Fibroblast of mammary gland (primary cell): ENCODE data around the gene RASL10B.
"Not testable (repeated sequence)": the region's sequence is repeated elsewhere in the genome, so short reads cannot be mapped to it uniquely, and the experiment has no call there.

ENCODE experiments used
- DNase-seq: peaks from one replicate; pipeline ENCODE4 v3.0.0-alpha.2; 2010; ENCODE audit warnings: low read depth
- H3K4me3 ChIP-seq: 2 replicates; pipeline ENCODE4 v1.5.1; 2011; ENCODE audit warnings: low read depth, mild to moderate bottlenecking, low read length, moderate library complexity; ENCODE audit not compliant: control insufficient read depth
- CTCF ChIP-seq: conservative IDR thresholded peaks from 2 replicates; pipeline ENCODE4 v1.5.1; 2011; ENCODE audit warnings: low read depth, low read length, inconsistent platforms; ENCODE audit not compliant: control insufficient read depth, insufficient read depth

RASL10B gene

DNA sequence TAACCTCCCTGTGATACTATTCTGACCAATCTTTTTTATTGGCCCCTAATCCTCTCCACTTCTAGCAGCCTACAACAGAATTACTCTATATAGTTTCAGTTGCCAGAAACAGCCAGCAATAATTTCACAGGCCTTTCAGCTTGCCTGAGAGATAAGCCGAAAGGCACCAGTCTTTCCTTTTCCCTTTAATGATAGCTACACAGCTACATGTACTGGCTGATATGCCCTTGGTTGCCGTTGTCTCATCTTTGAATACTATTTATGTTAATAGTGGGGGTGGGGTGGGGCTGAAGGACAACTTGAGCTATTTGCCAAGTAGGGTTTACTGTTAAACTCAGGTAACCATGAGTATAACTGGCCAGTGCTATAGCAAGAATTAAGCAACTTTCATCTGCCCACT lies 35.8 kb upstream of the RASL10B start:
- no peak for TF ChIP-seq CTCF
- no peak for DNase-seq
- no peak overlapping the region for H3K4me3 ChIP-seq

GRCh38 chr17:35698800-35699199 lies 32.6 kb upstream of the RASL10B start:
- TF ChIP-seq CTCF = no peak
- DNase-seq = no peak
- H3K4me3 ChIP-seq = no peak overlapping the region

GRCh38 chr17:35700150-35700549 lies 31.3 kb upstream of the RASL10B start:
- peak; percentile 76 for DNase-seq
- no peak for TF ChIP-seq CTCF
- no peak overlapping the region for H3K4me3 ChIP-seq

DNA sequence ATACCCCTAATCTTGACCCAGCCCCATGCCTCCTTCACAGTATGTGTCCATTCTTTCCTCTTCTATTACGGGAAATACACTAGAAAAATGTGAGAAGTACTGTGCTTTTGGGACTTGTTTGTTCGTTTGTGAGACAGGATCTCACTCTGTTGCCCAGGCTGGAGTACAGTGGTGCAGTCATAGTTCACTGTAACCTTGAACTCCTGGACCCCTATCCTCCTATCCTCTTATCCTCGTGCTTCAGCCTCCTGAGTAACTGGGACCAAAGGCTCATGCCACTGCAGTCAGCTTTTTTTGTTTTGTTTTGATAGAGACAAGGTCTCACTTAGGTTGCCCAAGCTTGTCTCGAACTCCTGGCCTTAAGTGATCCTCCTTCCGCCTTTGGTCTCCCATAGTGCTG lies 29.9 kb upstream of the RASL10B start:
- TF ChIP-seq CTCF = no peak
- no peak overlapping the region for H3K4me3 ChIP-seq
- DNase-seq = no peak

DNA sequence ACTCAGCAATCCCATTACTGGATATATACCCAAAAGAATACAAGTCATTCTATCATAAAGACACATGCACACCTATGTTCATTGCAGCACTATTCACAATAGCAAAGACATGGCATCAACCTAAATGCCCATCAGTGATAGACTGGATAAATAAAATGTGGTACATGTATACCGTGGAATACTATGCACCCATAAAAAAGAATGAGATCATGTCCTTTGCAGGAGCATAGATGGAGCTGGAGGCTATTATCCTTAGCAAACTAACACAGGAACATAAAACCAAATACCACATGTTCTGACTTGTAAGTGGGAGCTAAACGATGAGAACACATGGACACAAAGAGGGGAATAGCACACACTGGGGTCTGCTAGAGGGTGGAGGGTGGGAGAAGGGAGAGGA lies 28.1 kb upstream of the RASL10B start:
- not testable (repeated sequence) for DNase-seq, H3K4me3 ChIP-seq

- no peak overlapping the region for H3K4me3 ChIP-seq
- no peak for TF ChIP-seq CTCF
- no peak for DNase-seq
Observed at GRCh38 chr17:35705230-35705629, 26.2 kb upstream of the RASL10B start.

GRCh38 chr17:35705705-35706104 lies 25.7 kb upstream of the RASL10B start:
- no peak overlapping the region for H3K4me3 ChIP-seq
- no peak for TF ChIP-seq CTCF

More at GRCh38 chr17:35705705-35706104, 25.7 kb upstream of the RASL10B start:
- no peak for DNase-seq
